Uterus (tissue), 2 donors: ENCODE data around the gene TRIM73.
"Not testable (repeated sequence)": the region's sequence is repeated elsewhere in the genome, so short reads cannot be mapped to it uniquely, and the experiment has no call there.

Experiments used
- CTCF ChIP-seq, 4 experiments: fragments of 200-600 bp in 2 of 4; fragments of 450-650 bp in 2 of 4; sonication (generic) in 2 of 4; IDR thresholded peaks; one replicate each; pipeline ENCODE4 v1.5.1; 2016 to 2019; ENCODE audit warnings: antibody characterized with exemption in 4 of 4, mild to moderate bottlenecking in 2 of 4, moderate library complexity in 1 of 4
- POLR2A ChIP-seq, 2 donors: fragments of 450-650 bp; IDR thresholded peaks; one replicate each; pipeline ENCODE4 v1.6.1; 2016; ENCODE audit warnings: antibody characterized with exemption in 2 of 2, mild to moderate bottlenecking in 1 of 2, moderate library complexity in 1 of 2

GRCh38 chr7:75423481-75423880 is 28.1 kb downstream of the TRIM73 start:
- TF ChIP-seq CTCF, POLR2A (IDR thresholded peaks at IDR 0.05): not testable (repeated sequence)
